Type B pancreatic cell (in vitro differentiated cells): Measurements from ENCODE around the gene SAMD13. TPM values are rescaled to one million over a fixed set of nuclear protein-coding genes. Genes with fewer than 3 reads are reported as not detected.

Experiments used
- DNase-seq: peaks from one replicate; pipeline ENCODE4 v3.0.0; 2021; ENCODE audit warnings: mixed read lengths; ENCODE audit not compliant: unreplicated experiment; ENCODE audit errors: extremely low spot score
- H3K27ac Mint-ChIP-seq: 2 replicates; pipeline ENCODE4 v1.8.0; 2021; ENCODE audit warnings: mild to moderate bottlenecking, mixed read lengths
- H3K27me3 Mint-ChIP-seq: 2 replicates; pipeline ENCODE4 v1.8.0; 2021; ENCODE audit warnings: mixed read lengths
- H3K36me3 Mint-ChIP-seq: 2 replicates; pipeline ENCODE4 v1.8.0; 2021; ENCODE audit warnings: mixed read lengths
- H3K4me1 Mint-ChIP-seq: one replicate; pipeline ENCODE4 v1.8.0; 2021; ENCODE audit warnings: mixed read lengths; ENCODE audit not compliant: unreplicated experiment
- H3K4me3 Mint-ChIP-seq: 2 replicates; pipeline ENCODE4 v1.8.0; 2021; ENCODE audit warnings: mild to moderate bottlenecking, mixed read lengths
- H3K9me3 Mint-ChIP-seq: 2 replicates; pipeline ENCODE4 v1.8.0; 2021; ENCODE audit warnings: mixed read lengths
- total RNA-seq: library from RNA; stranded (reverse); gene quantifications from 2 replicates; pipeline ENCODE4 v1.2.1, GENCODE V29; 2021; ENCODE audit warnings: low replicate concordance
- TF ChIP-seq, protein P1 (sequence below): fragments of 200-600 bp; sonication (generic); conservative IDR thresholded peaks from 2 replicates; pipeline ENCODE4 v1.5.0; 2021; ENCODE audit warnings: antibody characterized with exemption, mild to moderate bottlenecking

SAMD13 gene
- total RNA-seq, 1 donor from 2014 or later, result 6.0 TPM

DNA sequence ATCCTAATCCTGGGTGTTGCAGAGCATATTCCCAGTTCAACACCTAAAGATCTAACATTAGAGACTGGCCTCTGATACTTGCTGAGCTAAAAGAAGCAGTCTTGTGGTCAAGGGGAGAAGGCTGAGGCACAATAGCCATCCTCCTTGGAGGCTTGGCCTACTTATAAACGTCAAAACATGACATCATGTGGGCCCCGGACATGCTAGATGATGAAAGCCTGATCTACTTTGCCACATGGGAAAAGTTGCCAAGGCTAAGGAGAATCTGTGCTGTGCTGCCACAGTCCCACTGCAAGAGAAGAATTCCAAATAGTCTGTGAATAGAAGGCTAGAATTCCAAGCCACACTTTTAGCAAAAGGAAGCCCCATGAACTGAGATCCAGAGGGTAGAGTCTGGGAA, 43.9 kb upstream of the SAMD13 start:
- Mint-ChIP-seq H3K36me3 (peaks cover 3% of the 10 kb centered on the region), H3K9me3 (peaks cover 10% of the 10 kb centered on the region), H3K4me3 (no peak overlapping the region), H3K27ac (no peak overlapping the region), H3K27me3 (no peaks in the 10 kb centered on the region), H3K4me1 (peaks cover 14% of the 10 kb centered on the region)
- TF ChIP-seq, protein P1, sequence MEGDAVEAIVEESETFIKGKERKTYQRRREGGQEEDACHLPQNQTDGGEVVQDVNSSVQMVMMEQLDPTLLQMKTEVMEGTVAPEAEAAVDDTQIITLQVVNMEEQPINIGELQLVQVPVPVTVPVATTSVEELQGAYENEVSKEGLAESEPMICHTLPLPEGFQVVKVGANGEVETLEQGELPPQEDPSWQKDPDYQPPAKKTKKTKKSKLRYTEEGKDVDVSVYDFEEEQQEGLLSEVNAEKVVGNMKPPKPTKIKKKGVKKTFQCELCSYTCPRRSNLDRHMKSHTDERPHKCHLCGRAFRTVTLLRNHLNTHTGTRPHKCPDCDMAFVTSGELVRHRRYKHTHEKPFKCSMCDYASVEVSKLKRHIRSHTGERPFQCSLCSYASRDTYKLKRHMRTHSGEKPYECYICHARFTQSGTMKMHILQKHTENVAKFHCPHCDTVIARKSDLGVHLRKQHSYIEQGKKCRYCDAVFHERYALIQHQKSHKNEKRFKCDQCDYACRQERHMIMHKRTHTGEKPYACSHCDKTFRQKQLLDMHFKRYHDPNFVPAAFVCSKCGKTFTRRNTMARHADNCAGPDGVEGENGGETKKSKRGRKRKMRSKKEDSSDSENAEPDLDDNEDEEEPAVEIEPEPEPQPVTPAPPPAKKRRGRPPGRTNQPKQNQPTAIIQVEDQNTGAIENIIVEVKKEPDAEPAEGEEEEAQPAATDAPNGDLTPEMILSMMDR, result no peak
- DNase-seq, result no peak

DNA sequence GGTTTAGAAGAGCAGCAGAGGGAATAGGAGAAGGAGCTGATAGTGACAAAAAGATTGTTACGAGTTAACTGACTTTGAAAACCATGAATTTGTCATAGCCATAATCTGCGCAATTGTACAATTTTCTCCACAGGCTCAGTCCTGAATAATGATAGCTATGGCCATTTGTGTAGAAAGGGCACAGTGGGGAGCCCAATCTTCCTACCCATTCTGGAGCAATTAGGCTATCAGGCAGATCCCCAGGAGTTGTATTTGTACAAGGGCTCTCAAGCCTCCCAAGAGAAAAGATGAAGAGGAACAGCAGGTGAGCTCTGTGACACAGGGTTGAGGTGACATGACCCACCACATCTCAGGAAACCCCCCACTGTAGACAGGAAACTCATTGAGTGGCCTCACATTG, 42.1 kb upstream of the SAMD13 start:
- peaks cover 7% of the 10 kb centered on the region for H3K9me3 Mint-ChIP-seq
- TF ChIP-seq, protein P1, result no peak
- no peaks in the 10 kb centered on the region for H3K36me3 Mint-ChIP-seq
- DNase-seq, result no peak
- no peaks in the 10 kb centered on the region for H3K27me3 Mint-ChIP-seq
- H3K4me3 Mint-ChIP-seq, result no peak overlapping the region
- H3K4me1 Mint-ChIP-seq, result peaks cover 11% of the 10 kb centered on the region
- no peak overlapping the region for H3K27ac Mint-ChIP-seq

DNA sequence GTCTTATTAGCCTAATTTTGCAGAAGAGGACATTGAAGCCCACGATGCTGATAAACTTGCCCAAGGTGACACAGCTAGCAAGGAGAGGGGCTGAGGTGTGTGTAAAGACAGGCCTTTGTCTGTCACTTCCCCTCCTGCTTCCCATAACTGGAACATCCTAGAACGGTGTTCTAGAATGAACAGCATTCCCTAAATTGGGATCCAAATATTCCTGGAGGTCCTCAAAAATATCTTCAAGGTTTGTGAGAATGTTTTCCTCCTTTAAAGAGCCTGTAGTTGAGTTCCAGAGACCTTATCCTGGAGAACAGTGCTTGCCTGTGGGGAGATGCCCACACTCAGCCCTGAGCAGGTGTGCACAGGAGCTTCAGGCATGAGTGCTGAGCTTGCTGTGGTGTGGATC, 41.5 kb upstream of the SAMD13 start:
- Mint-ChIP-seq H3K27me3 (no peaks in the 10 kb centered on the region), H3K4me1 (peaks cover 11% of the 10 kb centered on the region), H3K4me3 (no peak overlapping the region), H3K9me3 (peaks cover 7% of the 10 kb centered on the region), H3K36me3 (no peaks in the 10 kb centered on the region), H3K27ac (no peak overlapping the region)
- no peak for DNase-seq
- TF ChIP-seq, protein P1, result no peak

DNA sequence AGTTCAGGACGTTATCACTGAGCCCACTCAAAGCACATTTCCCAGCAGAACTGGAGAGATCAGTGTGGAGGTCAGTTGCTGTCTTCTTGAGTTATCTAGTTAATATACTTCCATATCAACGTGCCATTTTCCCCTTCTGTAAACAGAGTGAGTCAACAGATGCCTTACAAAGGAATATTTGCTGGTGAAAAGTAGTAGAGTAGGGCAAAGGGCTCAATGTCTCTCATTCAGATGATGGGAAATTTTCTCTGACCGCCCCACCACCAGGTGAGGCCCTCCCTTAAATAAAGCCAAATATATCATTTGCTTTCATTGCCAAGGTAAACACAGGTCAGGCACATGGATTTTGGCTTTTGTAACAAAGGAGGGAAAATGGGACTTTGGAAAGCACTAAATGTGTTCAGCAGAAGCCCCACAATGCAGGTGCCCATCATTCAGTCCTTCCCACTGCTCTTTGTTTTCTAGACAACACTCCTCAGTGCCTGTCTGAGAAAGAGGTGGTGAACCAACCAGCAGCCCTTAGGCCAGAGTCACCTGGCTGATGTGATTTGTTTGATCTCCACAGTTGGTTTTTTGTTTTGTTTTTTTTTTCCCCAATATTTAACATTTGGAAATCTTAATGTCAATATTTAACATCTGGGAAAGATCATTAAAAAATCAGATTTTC, 40.5 kb upstream of the SAMD13 start:
- Mint-ChIP-seq H3K4me3 (no peak overlapping the region), H3K36me3 (no peaks in the 10 kb centered on the region), H3K27ac (no peak overlapping the region), H3K27me3 (no peaks in the 10 kb centered on the region), H3K9me3 (no peaks in the 10 kb centered on the region), H3K4me1 (peaks cover 11% of the 10 kb centered on the region)
- TF ChIP-seq, protein P1, result no peak
- DNase-seq, result no peak

DNA sequence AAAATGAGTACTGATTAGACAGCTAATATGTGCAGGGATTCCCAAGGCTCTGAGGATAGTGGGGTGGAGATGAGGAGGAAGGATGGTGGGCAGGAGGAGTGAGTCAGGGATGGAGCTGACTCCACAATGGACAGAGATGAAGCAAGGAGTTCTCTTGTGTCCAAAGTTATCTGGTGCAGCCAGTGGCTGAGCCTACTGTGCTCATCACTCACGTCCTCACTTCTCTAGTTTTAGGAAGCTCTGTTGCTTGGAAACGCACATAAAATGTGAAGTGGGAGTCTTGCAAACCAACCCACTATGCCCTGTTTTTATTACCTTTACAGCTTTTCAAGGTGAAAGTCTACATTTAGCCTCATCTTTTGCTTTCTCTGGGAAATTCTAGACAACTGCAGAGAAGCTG, 36.5 kb upstream of the SAMD13 start:
- Mint-ChIP-seq H3K4me1 (peaks cover 17% of the 10 kb centered on the region), H3K27ac (no peak overlapping the region), H3K36me3 (peaks cover 3% of the 10 kb centered on the region), H3K4me3 (no peak overlapping the region), H3K9me3 (peaks cover 6% of the 10 kb centered on the region), H3K27me3 (no peaks in the 10 kb centered on the region)
- TF ChIP-seq, protein P1, result no peak
- DNase-seq, result no peak
